Mammary epithelial cell (primary cell): ENCODE results near the gene KSR2.

Experiments
- CTCF ChIP-seq, 2 donors: IDR thresholded peaks in 1 of 2; conservative IDR thresholded peaks in 1 of 2; 2 replicates each; pipeline ENCODE4 v1.5.1; 2011 to 2012; ENCODE audit warnings: inconsistent platforms in 2 of 2, low read length in 2 of 2, mild to moderate bottlenecking in 2 of 2, control low read depth in 1 of 2, low read depth in 1 of 2; ENCODE audit not compliant: insufficient read depth in 1 of 2; ENCODE audit errors: extremely low read depth in 1 of 2
- EZH2 ChIP-seq: IDR thresholded peaks from 2 replicates; pipeline ENCODE4 v1.6.1; 2012; ENCODE audit warnings: low read length, inconsistent platforms, borderline replicate concordance

GRCh38 chr12:117792877-117793424 lies 175.8 kb downstream of the KSR2 start:
- TF ChIP-seq CTCF (conservative IDR thresholded peaks at IDR 0.05 in 1 of 2, IDR thresholded peaks at IDR 0.05 in 1 of 2; ENCODE audit: extremely low read depth in 1 of 2, insufficient read depth in 1 of 2, low read depth in 1 of 2, low read length in 2 of 2) (no peak), EZH2 (no peak)
